HL-60 (cell line): ENCODE data around the gene GRHL1.

Experiments used
- DNase-seq, 2 experiments: peaks; one replicate each; pipeline ENCODE4 v3.0.0-alpha.2; 2010 to 2020; ENCODE audit warnings: low read depth in 1 of 2, low spot score in 1 of 2
- H3K27ac ChIP-seq: fragments of 250-450 bp; sonication (Bioruptor Pico); replicated peaks from 2 replicates; pipeline ENCODE4 v1.5.1; 2020; ENCODE audit warnings: mild to moderate bottlenecking, moderate library complexity
- H3K27me3 ChIP-seq: fragments of 250-450 bp; sonication (Bioruptor Pico); 2 replicates; pipeline ENCODE4 v1.5.1; 2021; ENCODE audit warnings: mild to moderate bottlenecking, moderate library complexity; ENCODE audit not compliant: insufficient read depth, poor library complexity, severe bottlenecking
- H3K4me3 ChIP-seq: replicated peaks from 2 replicates; pipeline ENCODE4 v1.5.1; 2011; ENCODE audit warnings: mild to moderate bottlenecking, control low read depth, low read length; ENCODE audit not compliant: insufficient read depth
- GABPA ChIP-seq: IDR thresholded peaks from 2 replicates; pipeline ENCODE4 v1.6.1; 2012; ENCODE audit warnings: low read depth
- POLR2AphosphoS5 ChIP-seq: IDR thresholded peaks from 2 replicates; pipeline ENCODE4 v1.6.1; 2012; ENCODE audit warnings: low read depth
- SPI1 ChIP-seq: IDR thresholded peaks from 2 replicates; pipeline ENCODE4 v1.6.1; 2012; ENCODE audit warnings: low read depth, mild to moderate bottlenecking, borderline replicate concordance
- TF ChIP-seq, protein P1 (sequence below): IDR thresholded peaks from 2 replicates; pipeline ENCODE4 v1.6.1; 2012; ENCODE audit warnings: low read depth; ENCODE audit not compliant: insufficient replicate concordance
- TF ChIP-seq, protein P2 (sequence below): IDR thresholded peaks from one replicate; pipeline ENCODE4 v1.5.1; 2011; ENCODE audit warnings: low read length, control low read depth, inconsistent platforms; ENCODE audit not compliant: insufficient read depth

Gene GRHL1

GRCh38 chr2:9979977-9980376 lies 28.5 kb downstream of the GRHL1 start:
- Histone ChIP-seq H3K4me3 (no peak overlapping the region), H3K27ac (no peak overlapping the region), H3K27me3 (no peaks in the 10 kb centered on the region)
- TF ChIP-seq GABPA (no peak), POLR2AphosphoS5 (no peak), SPI1 (no peak)
- TF ChIP-seq, protein P1, sequence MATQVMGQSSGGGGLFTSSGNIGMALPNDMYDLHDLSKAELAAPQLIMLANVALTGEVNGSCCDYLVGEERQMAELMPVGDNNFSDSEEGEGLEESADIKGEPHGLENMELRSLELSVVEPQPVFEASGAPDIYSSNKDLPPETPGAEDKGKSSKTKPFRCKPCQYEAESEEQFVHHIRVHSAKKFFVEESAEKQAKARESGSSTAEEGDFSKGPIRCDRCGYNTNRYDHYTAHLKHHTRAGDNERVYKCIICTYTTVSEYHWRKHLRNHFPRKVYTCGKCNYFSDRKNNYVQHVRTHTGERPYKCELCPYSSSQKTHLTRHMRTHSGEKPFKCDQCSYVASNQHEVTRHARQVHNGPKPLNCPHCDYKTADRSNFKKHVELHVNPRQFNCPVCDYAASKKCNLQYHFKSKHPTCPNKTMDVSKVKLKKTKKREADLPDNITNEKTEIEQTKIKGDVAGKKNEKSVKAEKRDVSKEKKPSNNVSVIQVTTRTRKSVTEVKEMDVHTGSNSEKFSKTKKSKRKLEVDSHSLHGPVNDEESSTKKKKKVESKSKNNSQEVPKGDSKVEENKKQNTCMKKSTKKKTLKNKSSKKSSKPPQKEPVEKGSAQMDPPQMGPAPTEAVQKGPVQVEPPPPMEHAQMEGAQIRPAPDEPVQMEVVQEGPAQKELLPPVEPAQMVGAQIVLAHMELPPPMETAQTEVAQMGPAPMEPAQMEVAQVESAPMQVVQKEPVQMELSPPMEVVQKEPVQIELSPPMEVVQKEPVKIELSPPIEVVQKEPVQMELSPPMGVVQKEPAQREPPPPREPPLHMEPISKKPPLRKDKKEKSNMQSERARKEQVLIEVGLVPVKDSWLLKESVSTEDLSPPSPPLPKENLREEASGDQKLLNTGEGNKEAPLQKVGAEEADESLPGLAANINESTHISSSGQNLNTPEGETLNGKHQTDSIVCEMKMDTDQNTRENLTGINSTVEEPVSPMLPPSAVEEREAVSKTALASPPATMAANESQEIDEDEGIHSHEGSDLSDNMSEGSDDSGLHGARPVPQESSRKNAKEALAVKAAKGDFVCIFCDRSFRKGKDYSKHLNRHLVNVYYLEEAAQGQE, result no peak
- TF ChIP-seq, protein P2, sequence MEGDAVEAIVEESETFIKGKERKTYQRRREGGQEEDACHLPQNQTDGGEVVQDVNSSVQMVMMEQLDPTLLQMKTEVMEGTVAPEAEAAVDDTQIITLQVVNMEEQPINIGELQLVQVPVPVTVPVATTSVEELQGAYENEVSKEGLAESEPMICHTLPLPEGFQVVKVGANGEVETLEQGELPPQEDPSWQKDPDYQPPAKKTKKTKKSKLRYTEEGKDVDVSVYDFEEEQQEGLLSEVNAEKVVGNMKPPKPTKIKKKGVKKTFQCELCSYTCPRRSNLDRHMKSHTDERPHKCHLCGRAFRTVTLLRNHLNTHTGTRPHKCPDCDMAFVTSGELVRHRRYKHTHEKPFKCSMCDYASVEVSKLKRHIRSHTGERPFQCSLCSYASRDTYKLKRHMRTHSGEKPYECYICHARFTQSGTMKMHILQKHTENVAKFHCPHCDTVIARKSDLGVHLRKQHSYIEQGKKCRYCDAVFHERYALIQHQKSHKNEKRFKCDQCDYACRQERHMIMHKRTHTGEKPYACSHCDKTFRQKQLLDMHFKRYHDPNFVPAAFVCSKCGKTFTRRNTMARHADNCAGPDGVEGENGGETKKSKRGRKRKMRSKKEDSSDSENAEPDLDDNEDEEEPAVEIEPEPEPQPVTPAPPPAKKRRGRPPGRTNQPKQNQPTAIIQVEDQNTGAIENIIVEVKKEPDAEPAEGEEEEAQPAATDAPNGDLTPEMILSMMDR, result no peak
- DNase-seq, result no peak

GRCh38 chr2:9980520-9980919 lies 29.0 kb downstream of the GRHL1 start:
- TF ChIP-seq GABPA, result no peak
- TF ChIP-seq, protein P1, result no peak
- TF ChIP-seq SPI1, result no peak
- no peak for TF ChIP-seq POLR2AphosphoS5
- TF ChIP-seq, protein P2, result no peak
- no peak overlapping the region for H3K4me3 ChIP-seq
- H3K27ac ChIP-seq, result no peak overlapping the region
- DNase-seq, result no peak
- no peaks in the 10 kb centered on the region for H3K27me3 ChIP-seq

GRCh38 chr2:9981655-9982054 lies 30.2 kb downstream of the GRHL1 start:
- no peak for DNase-seq
- no peaks in the 10 kb centered on the region for H3K27me3 ChIP-seq
- TF ChIP-seq POLR2AphosphoS5 (no peak), GABPA (no peak), SPI1 (no peak)
- TF ChIP-seq, protein P1, result no peak
- TF ChIP-seq, protein P2, result no peak
- no peak overlapping the region for H3K4me3 ChIP-seq
- no peak overlapping the region for H3K27ac ChIP-seq
